Anterior cingulate cortex (tissue), 58 donors: ENCODE data around the gene WTIP.
"Not testable (repeated sequence)": the region's sequence is repeated elsewhere in the genome, so short reads cannot be mapped to it uniquely, and the experiment has no call there.

Experiments
- DNase-seq, 58 donors: peaks; one replicate each; lab custom pipeline; 2025; lab: John Stamatoyannopoulos, UW

WTIP gene

GRCh38 chr19:34501339-34502320, 20.1 kb downstream of the WTIP start:
- DNase-seq: peak in 57 of 58 donors; percentile 14 to 93 (median 77)

- DNase-seq: no peak
Observed at GRCh38 chr19:34502582-34503411, 21.2 kb downstream of the WTIP start.

- DNase-seq: no peak
Observed at GRCh38 chr19:34503531-34504272, 22.1 kb downstream of the WTIP start.

GRCh38 chr19:34504273-34504808, 22.8 kb downstream of the WTIP start:
- no peak for DNase-seq

- DNase-seq: no peak
Observed at GRCh38 chr19:34504809-34505291, 23.3 kb downstream of the WTIP start.

GRCh38 chr19:34505321-34506025, 23.9 kb downstream of the WTIP start:
- DNase-seq: no peak

GRCh38 chr19:34506026-34506370, 24.4 kb downstream of the WTIP start:
- no peak for DNase-seq

GRCh38 chr19:34507414-34508067, 26.0 kb downstream of the WTIP start:
- no peak for DNase-seq

- no peak for DNase-seq
Observed at GRCh38 chr19:34508540-34508939, 27.0 kb downstream of the WTIP start.

GRCh38 chr19:34510904-34511303, 29.3 kb downstream of the WTIP start:
- DNase-seq: not testable (repeated sequence)

- no peak for DNase-seq
Observed at GRCh38 chr19:34512254-34512822, 30.8 kb downstream of the WTIP start.

GRCh38 chr19:34513767-34514166, 32.2 kb downstream of the WTIP start:
- no peak for DNase-seq

GRCh38 chr19:34519602-34520001, 38.0 kb downstream of the WTIP start:
- no peak for DNase-seq

- no peak for DNase-seq
Observed at GRCh38 chr19:34523408-34523807, 41.9 kb downstream of the WTIP start.

GRCh38 chr19:34525001-34525400, 43.4 kb downstream of the WTIP start:
- DNase-seq: no peak

GRCh38 chr19:34534206-34534605, 52.6 kb downstream of the WTIP start:
- no peak for DNase-seq

GRCh38 chr19:34539396-34539795, 57.8 kb downstream of the WTIP start:
- DNase-seq: no peak

- DNase-seq: no peak
Observed at GRCh38 chr19:34540811-34541557, 59.4 kb downstream of the WTIP start.
